Keratinocyte (primary cell): ENCODE data around the gene TRAPPC6A.

Source experiments
- CTCF ChIP-seq, 3 experiments: IDR thresholded peaks in 1 of 3; conservative IDR thresholded peaks in 1 of 3; optimal IDR thresholded peaks in 1 of 3; 2 replicates in 2 of 3; 3 replicates in 1 of 3; pipeline versions ENCODE3 to v1.5.1; 2011; ENCODE audit warnings: low read length in 3 of 3, mild to moderate bottlenecking in 3 of 3, moderate library complexity in 2 of 3, control low read depth in 1 of 3, inconsistent platforms in 1 of 3; ENCODE audit not compliant: insufficient read depth in 2 of 3; ENCODE audit errors: extremely low read depth in 1 of 3
- EZH2 ChIP-seq: IDR thresholded peaks from one replicate; pipeline ENCODE4 v1.6.1; 2012; ENCODE audit warnings: inconsistent platforms, mild to moderate bottlenecking, low read length, moderate library complexity

- TF ChIP-seq CTCF (optimal IDR thresholded peaks at IDR 0.05 in 1 of 3, IDR thresholded peaks at IDR 0.05 in 1 of 3, conservative IDR thresholded peaks at IDR 0.05 in 1 of 3; ENCODE audit: extremely low read depth in 1 of 3, insufficient read depth in 2 of 3, low read length in 3 of 3) (no peak), EZH2 (no peak)
Measured at GRCh38 chr19:45149129-45149528, 28.9 kb downstream of the TRAPPC6A start.
